Thyroid gland (tissue), 4 donors: ENCODE measurements around the gene KRT40.

Source experiments
- POLR2A ChIP-seq, 2 donors: fragments of 450-650 bp; IDR thresholded peaks; one replicate each; pipeline ENCODE4 v1.6.1; 2017; ENCODE audit warnings: antibody characterized with exemption in 2 of 2, mild to moderate bottlenecking in 2 of 2, moderate library complexity in 1 of 2
- TF ChIP-seq, protein P1 (sequence below), 6 experiments: fragments of 200-600 bp in 3 of 6; fragments of 450-650 bp in 3 of 6; sonication (generic) in 3 of 6; IDR thresholded peaks; one replicate each; pipeline ENCODE4 v1.5.1; 2016 to 2019; ENCODE audit warnings: antibody characterized with exemption in 6 of 6, mild to moderate bottlenecking in 2 of 6, inconsistent platforms in 1 of 6, moderate library complexity in 1 of 6

- TF ChIP-seq, protein P1, sequence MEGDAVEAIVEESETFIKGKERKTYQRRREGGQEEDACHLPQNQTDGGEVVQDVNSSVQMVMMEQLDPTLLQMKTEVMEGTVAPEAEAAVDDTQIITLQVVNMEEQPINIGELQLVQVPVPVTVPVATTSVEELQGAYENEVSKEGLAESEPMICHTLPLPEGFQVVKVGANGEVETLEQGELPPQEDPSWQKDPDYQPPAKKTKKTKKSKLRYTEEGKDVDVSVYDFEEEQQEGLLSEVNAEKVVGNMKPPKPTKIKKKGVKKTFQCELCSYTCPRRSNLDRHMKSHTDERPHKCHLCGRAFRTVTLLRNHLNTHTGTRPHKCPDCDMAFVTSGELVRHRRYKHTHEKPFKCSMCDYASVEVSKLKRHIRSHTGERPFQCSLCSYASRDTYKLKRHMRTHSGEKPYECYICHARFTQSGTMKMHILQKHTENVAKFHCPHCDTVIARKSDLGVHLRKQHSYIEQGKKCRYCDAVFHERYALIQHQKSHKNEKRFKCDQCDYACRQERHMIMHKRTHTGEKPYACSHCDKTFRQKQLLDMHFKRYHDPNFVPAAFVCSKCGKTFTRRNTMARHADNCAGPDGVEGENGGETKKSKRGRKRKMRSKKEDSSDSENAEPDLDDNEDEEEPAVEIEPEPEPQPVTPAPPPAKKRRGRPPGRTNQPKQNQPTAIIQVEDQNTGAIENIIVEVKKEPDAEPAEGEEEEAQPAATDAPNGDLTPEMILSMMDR (IDR thresholded peaks at IDR 0.05) = no peak
- no peak for TF ChIP-seq POLR2A (IDR thresholded peaks at IDR 0.05)
Measured at GRCh38 chr17:40981115-40981514, 3.0 kb downstream of the KRT40 start.
